HepG2 (cell line): Measurements from ENCODE around the gene RPGRIP1. TPM values are rescaled to one million over a fixed set of nuclear protein-coding genes. Genes with fewer than 3 reads are reported as not detected.
A peak's percentile ranks its signal among the peaks of the same experiment; 100 is the strongest.

Experiments used
- ATF7 ChIP-seq, 2 experiments: fragments of 450-650 bp in 1 of 2; sonication (generic) in 1 of 2; formaldehyde crosslinking in 1 of 2; IDR thresholded peaks; 2 replicates each; pipeline versions ENCODE4 v1.4.0 to v1.6.1; 2016 to 2020; ENCODE audit warnings: antibody characterized with exemption in 1 of 2, mild to moderate bottlenecking in 1 of 2, missing genetic modification reagents in 1 of 2
- ETV5 ChIP-seq: IDR thresholded peaks from 2 replicates; pipeline ENCODE4 v1.6.1; 2018; ENCODE audit warnings: missing biosample characterization, missing genetic modification reagents, inconsistent platforms, borderline replicate concordance
- FOXO1 ChIP-seq: sonication (generic); formaldehyde crosslinking; IDR thresholded peaks from 2 replicates; pipeline ENCODE4 v1.4.0; 2020; ENCODE audit warnings: missing genetic modification reagents
- KDM4B ChIP-seq: sonication (generic); formaldehyde crosslinking; IDR thresholded peaks from 2 replicates; pipeline ENCODE4 v1.4.0; 2020; ENCODE audit warnings: missing genetic modification reagents
- THAP11 ChIP-seq: IDR thresholded peaks from 2 replicates; pipeline ENCODE4 v1.6.1; 2016; ENCODE audit warnings: missing biosample characterization, missing genetic modification reagents
- U2AF1 ChIP-seq: fragments of 200-400 bp; formaldehyde crosslinking; optimal IDR thresholded peaks from 2 replicates; pipeline ENCODE3; 2017; ENCODE audit warnings: mild to moderate bottlenecking, low read depth, low read length
- ZMYM2 ChIP-seq: sonication (generic); formaldehyde crosslinking; IDR thresholded peaks from 2 replicates; pipeline ENCODE4 v1.8.0; 2022; ENCODE audit warnings: mild to moderate bottlenecking, missing genetic modification reagents
- ZNF550 ChIP-seq: sonication (generic); formaldehyde crosslinking; IDR thresholded peaks from 2 replicates; pipeline ENCODE4 v1.4.0; 2020; ENCODE audit warnings: mild to moderate bottlenecking, missing genetic modification reagents, borderline replicate concordance
- ZNF558 ChIP-seq: sonication (generic); formaldehyde crosslinking; IDR thresholded peaks from 2 replicates; pipeline ENCODE4 v1.9.0; 2022; ENCODE audit warnings: mild to moderate bottlenecking, missing genetic modification reagents, borderline replicate concordance
- ZNF570 ChIP-seq: sonication (generic); formaldehyde crosslinking; IDR thresholded peaks from 2 replicates; pipeline ENCODE4 v1.4.0; 2020; ENCODE audit warnings: mild to moderate bottlenecking, missing genetic modification reagents, borderline replicate concordance
- ZNF841 ChIP-seq: sonication (generic); formaldehyde crosslinking; IDR thresholded peaks from 2 replicates; pipeline ENCODE4 v1.8.1; 2023; ENCODE audit warnings: missing genetic modification reagents, borderline replicate concordance
- polyA plus RNA-seq, 8 experiments: library from polyadenylated mRNA; depleted of rRNA in 3 of 8; stranded (reverse) in 7 of 8; unstranded in 1 of 8; fragments of >200 nt; fragmentation: Illumina TruSeq in 4 of 8; extraction: Trizol in 4 of 8; gene quantifications; 2 replicates each; pipeline versions ENCODE4 v1.2.1 to v1.2.3, GENCODE V29; 2011 to 2016; ENCODE audit warnings: low read depth in 4 of 8, missing spikeins in 1 of 8, mixed read lengths in 1 of 8; ENCODE audit not compliant: insufficient read depth in 1 of 8
- total RNA-seq, 5 experiments: library from RNA; depleted of rRNA; stranded (reverse); fragments of >200 nt; fragmentation: Illumina TruSeq; extraction: Trizol; gene quantifications; 2 replicates each; pipeline ENCODE4 v1.2.3, GENCODE V29; 2016; ENCODE audit warnings: low read depth in 1 of 5
- TF ChIP-seq, protein P1 (sequence below): sonication (generic); formaldehyde crosslinking; IDR thresholded peaks from 2 replicates; pipeline ENCODE4 v1.5.1; 2020; ENCODE audit warnings: mild to moderate bottlenecking, missing genetic modification reagents, borderline replicate concordance
- TF ChIP-seq, protein P2 (sequence below): sonication (generic); formaldehyde crosslinking; IDR thresholded peaks from 2 replicates; pipeline ENCODE4 v1.4.0; 2020; ENCODE audit warnings: missing genetic modification reagents

The RPGRIP1 gene
- total and polyA plus RNA-seq, 2 of the 13 experiments (the other 11 are each of a cell fraction or from before 2014, with no cell fraction given): 0.13 to 1.1 TPM

DNA sequence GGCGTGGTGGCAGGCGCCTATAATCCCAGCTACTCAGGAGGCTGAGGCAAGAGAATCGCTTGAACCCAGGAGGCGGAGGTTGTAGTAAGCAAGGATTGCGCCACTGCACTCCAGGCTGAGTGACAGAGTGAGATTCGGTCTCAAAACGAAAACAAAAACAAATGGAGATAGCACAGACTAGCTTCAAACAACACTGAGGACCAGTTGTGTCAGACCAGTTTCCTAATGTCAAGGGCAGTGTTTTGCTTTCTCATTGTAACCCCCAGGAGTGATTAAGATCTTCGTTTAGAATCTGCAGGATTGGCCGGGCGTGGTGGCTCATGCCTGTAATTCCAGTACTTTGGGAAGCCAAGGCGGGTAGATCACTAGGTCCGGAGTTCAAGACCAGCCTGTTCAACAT is 18.5 kb downstream of the RPGRIP1 start (continued):
- TF ChIP-seq, protein P1, sequence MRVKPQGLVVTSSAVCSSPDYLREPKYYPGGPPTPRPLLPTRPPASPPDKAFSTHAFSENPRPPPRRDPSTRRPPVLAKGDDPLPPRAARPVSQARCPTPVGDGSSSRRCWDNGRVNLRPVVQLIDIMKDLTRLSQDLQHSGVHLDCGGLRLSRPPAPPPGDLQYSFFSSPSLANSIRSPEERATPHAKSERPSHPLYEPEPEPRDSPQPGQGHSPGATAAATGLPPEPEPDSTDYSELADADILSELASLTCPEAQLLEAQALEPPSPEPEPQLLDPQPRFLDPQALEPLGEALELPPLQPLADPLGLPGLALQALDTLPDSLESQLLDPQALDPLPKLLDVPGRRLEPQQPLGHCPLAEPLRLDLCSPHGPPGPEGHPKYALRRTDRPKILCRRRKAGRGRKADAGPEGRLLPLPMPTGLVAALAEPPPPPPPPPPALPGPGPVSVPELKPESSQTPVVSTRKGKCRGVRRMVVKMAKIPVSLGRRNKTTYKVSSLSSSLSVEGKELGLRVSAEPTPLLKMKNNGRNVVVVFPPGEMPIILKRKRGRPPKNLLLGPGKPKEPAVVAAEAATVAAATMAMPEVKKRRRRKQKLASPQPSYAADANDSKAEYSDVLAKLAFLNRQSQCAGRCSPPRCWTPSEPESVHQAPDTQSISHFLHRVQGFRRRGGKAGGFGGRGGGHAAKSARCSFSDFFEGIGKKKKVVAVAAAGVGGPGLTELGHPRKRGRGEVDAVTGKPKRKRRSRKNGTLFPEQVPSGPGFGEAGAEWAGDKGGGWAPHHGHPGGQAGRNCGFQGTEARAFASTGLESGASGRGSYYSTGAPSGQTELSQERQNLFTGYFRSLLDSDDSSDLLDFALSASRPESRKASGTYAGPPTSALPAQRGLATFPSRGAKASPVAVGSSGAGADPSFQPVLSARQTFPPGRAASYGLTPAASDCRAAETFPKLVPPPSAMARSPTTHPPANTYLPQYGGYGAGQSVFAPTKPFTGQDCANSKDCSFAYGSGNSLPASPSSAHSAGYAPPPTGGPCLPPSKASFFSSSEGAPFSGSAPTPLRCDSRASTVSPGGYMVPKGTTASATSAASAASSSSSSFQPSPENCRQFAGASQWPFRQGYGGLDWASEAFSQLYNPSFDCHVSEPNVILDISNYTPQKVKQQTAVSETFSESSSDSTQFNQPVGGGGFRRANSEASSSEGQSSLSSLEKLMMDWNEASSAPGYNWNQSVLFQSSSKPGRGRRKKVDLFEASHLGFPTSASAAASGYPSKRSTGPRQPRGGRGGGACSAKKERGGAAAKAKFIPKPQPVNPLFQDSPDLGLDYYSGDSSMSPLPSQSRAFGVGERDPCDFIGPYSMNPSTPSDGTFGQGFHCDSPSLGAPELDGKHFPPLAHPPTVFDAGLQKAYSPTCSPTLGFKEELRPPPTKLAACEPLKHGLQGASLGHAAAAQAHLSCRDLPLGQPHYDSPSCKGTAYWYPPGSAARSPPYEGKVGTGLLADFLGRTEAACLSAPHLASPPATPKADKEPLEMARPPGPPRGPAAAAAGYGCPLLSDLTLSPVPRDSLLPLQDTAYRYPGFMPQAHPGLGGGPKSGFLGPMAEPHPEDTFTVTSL: no peak
- TF ChIP-seq FOXO1 (CRISPR knock-in tag): peak; percentile 67
- TF ChIP-seq U2AF1: no peak
- TF ChIP-seq, protein P2, sequence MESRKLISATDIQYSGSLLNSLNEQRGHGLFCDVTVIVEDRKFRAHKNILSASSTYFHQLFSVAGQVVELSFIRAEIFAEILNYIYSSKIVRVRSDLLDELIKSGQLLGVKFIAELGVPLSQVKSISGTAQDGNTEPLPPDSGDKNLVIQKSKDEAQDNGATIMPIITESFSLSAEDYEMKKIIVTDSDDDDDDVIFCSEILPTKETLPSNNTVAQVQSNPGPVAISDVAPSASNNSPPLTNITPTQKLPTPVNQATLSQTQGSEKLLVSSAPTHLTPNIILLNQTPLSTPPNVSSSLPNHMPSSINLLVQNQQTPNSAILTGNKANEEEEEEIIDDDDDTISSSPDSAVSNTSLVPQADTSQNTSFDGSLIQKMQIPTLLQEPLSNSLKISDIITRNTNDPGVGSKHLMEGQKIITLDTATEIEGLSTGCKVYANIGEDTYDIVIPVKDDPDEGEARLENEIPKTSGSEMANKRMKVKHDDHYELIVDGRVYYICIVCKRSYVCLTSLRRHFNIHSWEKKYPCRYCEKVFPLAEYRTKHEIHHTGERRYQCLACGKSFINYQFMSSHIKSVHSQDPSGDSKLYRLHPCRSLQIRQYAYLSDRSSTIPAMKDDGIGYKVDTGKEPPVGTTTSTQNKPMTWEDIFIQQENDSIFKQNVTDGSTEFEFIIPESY (CRISPR knock-in tag): no peak
- no peak for TF ChIP-seq ETV5 (CRISPR knock-in tag)
- TF ChIP-seq ZNF558: no peak
- TF ChIP-seq ZNF570 (CRISPR knock-in tag): no peak
- no peak for TF ChIP-seq THAP11 (CRISPR knock-in tag)
- TF ChIP-seq ZMYM2: peak; percentile 80
- no peak for TF ChIP-seq ZNF841 (CRISPR knock-in tag)
- no peak for TF ChIP-seq ZNF550 (CRISPR knock-in tag)
- no peak for TF ChIP-seq ATF7 (IDR thresholded peaks at IDR 0.05)
- no peak for TF ChIP-seq ATF7 (CRISPR knock-in tag; IDR thresholded peaks at IDR 0.05)
- no peak for TF ChIP-seq KDM4B
